ENCODE data around the gene RGMA.

The RGMA gene

DNA sequence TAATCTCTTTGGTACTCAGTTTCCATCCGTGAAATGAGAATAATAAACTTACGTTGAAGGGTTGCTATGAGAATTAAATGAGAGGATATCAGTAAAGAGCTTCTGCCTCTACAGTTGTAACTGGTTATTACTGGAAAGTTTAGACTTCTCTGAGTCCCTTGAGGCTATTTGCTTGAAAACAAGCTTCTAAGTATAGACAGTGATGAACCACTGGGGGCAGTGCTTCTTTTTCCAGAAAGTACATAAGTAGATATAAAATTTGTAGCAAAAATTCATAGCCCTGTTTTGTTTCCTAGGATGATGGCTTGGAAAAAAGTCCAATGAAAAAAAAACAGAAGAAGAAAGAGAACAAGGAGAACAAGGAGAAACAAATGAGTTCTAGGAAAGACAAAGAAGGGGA, 87.1 kb downstream of the RGMA start:
- no peak for DNase-seq

DNA sequence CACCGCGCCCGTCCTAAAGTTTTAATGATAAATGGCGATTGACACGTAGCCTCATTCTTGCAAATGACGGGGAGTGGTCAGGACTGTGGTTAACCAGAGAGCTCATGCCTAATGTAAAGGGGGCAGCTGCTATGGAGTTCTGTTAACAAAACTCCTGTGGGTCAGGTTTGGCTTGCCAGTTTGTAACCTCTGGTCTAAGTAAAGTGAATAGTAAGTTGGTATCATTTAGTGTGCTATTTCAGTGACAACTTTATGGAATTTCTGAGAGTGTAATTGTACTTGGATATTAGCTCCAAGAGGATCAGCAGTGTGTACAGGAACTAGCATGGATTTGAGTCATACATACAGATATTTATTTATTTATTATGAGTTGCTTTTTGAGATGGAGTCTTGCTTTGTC, 87.9 kb downstream of the RGMA start:
- no peak for DNase-seq

DNA sequence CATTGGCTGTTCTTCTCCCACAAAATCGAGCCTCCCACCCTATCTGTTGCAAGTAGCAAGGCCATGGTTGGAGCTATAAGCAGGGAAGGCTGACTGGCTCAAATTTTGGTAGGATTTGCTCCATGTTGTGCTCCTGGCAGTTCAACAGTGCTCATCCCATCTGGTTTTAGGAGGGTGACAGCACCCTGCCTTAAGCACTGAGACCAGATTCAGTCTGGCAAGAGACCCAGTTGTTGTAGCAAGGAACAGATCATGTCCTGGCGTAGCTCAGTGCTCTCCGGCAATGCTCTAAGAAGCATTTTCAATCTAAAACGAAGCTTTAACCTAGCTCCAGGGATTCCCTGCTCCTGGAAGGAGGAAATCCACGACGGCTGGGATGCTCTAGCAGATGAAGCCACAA, 91.2 kb downstream of the RGMA start:
- no peak for DNase-seq

DNA sequence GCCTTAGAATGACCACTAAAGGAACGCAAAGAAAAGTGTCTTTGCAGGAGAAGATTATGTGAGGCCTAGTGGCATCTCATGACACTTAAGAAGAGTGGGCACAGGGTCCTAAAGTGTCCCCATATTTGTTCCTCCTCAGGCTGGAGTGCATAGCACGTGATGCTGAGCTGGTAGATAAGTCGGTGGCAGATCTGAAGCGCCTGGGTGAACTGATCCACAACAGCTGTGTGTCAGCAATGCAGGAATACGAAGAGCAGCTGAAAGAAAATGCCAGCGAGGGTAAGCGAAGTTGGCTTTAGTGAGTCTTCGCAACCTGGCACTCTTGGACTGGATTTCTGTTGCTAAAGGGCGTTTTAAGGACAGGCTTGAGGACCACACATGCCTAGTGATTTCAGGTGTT, 96.3 kb downstream of the RGMA start:
- DNase-seq: no peak

DNA sequence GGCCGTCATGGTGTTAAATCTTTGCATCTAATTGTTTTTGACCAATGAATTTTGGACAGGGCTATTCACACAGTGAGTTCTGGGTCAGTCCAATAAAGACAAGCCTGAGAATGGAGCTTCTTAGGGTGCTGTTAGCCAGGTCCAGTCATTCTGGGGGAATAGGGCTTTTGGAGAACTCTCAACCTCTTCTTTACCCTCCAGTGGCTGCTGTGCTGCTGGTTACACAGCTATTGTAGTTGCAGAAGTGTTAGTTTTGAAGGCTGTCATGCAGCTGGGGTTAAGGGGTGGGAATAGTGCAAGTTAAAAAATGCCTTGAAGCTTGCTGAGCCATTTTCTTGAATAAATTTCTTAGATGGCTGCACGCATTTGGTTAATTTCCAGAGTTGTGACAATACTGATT, 99.0 kb downstream of the RGMA start:
- no peak for DNase-seq

DNA sequence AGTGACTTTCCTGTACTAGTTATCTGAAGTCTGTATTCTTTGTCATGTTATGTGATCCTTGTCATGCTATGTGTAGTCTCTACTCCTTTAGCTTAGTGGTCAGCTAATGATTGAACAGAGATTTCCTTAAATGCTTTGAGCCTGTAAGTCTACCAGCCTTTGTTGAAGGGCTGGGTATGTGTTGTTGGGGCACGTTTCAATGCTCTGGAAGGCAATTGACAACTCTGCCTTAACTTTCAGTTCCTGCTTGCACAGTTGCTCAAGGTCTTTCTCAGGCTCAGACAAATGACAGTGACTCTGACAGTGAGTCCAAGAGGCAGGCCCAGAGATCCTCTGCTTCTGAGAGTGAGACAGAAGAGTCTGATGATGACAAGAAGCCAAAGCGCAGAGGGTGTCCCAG, 99.5 kb downstream of the RGMA start:
- no peak for DNase-seq

Measured in NCI-H2081 treated with DMSO at 0.1 percent for 48 hours (cell line).